ENCODE results near the gene ANKS6. TPM values are rescaled to one million over a fixed set of nuclear protein-coding genes. Genes with fewer than 3 reads are reported as not detected.

ANKS6 gene
- polyA plus RNA-seq, 3 donors, result 23.0 to 31.7 (median 25.7) TPM

DNA sequence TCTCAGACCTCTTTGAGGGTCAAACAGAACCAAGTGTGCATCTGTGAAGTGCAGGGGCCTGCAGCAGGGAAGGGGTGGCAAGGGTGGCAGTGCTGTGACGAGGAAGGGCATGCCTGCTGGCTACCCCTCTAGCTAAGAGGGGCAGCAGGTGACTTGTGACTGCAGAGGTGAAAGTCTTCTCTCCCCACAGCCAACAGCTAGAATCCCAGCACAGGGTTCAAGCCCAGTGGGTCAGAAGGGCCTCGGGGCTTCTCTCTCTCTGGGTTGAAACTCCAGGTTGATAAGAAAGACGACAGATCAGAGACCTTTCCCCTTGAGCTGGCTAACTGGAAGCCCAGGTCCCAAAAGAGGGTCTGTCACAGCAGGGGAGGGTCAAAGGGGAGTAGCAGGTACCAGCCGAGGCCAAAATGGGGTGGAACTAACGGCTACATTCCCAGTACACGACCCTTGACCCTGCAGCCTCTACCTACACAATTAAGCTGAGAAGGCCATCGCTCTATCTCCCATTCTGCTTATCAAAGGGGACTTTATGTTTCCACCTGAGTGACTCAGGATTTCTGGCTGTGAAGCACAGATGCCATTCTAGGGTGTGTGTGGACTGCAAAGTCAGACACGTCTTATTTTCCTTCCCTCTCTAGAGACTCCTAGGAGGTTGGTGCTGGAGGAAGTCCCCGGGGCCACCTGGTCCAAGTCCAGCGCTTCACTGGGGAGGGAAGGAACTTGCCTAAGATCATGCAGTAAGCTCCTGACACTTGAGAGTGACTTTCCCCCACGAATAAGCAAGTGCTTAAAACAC, 14.6 kb downstream of the ANKS6 start:
- DNase-seq (ENCODE audit: extremely low read depth in 1 of 11, low read depth in 9 of 11, low spot score in 4 of 11), result no peak

DNA sequence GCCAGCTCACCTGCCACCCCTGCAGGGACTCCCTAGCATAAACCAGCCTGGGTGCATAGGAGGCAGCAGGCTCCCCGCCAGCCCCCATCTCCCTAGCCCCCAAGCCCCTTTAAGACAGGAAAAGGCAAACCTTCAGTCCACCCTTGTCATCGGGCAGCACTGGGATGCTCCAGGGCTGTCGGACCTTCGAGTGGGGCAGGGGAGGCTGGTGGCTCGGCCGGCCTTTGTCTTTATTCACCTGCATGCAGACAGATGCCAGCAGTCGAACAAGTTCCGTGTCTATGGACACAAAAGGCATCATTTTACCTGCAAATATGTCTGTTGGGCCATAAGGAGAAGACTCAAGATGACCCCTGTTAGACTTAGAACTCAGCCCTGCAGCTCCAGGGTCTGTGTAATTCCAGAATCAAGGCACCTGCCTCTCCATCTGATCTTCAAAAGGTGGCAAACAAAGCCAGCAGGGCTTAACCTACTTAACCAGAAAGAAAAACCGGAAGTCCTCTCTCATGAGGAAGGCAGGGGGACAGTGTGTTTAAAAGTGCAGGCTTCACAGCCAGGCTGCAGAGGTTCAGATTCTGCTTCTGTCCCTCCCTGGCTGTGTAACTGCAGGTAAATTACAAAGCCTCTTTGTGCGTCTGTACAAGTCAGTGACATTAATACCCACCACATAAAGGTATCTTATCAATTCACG, 16.2 kb downstream of the ANKS6 start:
- DNase-seq (ENCODE audit: extremely low read depth in 1 of 11, low read depth in 9 of 11, low spot score in 4 of 11), result no peak

DNA sequence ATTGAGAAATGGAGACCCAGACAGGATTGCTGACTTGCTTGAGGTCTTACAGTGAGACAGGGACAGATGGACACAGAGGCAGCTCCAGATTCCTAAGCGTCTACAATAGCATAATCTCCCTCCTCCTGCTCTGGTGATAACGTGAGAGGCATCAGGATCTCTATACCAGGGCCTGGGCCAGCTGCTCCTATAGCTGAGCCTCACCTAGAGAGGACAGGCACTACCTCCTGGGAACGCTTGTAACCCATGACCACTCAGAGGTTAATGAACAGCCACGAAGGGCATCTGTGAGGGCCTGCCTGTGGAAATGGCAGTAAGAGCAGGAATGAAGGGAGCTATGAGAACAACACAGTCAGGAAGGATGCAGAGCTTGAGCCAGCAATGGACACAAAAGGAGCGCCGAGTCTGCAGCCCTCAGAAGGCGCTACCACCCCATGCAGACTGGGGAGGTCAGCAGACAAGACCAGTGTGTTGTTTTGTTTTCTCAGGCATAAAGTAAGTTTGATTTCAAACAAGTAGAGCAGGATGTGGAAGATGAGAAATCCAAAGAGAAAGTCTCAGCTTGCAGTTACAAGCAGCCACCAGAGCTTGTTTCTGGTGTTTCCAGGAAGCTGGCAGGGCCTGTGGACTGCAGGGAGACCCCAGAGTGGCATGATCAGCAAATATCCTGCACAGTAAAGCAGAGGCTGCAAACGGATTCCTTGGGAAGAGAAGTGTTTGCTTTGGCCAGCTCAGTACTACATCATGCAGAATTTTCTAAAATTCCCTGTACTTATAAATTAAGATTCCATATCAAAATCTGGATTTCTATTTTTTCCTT, 17.4 kb downstream of the ANKS6 start:
- peak in 2 of 11 donors; percentile 22 to 43 for DNase-seq (ENCODE audit: extremely low read depth in 1 of 11, low read depth in 9 of 11, low spot score in 4 of 11)

DNA sequence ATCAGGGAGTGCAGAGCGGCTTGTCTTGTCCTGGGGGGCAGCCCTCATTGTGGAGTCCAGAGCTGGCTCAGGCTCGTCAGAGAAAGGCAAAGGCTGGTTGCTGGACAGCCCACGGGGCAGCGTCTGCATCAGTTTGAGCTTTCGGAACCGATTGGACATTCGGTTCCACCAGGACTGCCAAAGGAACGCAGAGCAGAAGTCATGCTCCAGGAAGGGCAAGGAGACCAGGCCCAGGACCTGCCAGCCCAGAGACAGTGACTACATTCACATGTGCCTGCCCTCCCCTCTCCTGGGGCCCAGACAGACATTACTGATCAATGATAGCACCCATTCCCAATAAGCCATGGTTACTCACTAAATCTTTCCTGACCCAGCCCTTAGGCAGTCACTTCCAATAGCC, 18.1 kb downstream of the ANKS6 start:
- no peak for DNase-seq (ENCODE audit: extremely low read depth in 1 of 11, low read depth in 9 of 11, low spot score in 4 of 11)

DNA sequence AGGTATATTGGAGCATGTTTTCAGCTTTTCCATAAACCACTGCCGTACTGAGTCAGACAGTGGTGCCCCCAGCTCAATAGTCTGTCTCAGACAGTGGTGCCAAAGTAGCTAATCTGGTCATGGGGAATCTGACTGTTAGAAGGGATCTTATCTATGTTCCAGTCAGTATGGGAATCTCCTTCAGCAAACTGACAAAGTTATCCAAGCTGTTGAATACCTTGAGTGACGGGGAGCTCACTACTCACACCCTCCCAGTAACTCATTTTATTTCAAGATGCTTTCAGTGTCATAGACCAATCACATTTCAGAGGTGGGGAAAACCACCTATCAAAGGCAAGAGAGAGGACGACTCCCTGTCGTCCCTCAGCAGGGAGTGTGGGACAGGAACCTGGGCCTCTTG, 18.7 kb downstream of the ANKS6 start:
- DNase-seq (ENCODE audit: extremely low read depth in 1 of 11, low read depth in 9 of 11, low spot score in 4 of 11), result no peak

DNA sequence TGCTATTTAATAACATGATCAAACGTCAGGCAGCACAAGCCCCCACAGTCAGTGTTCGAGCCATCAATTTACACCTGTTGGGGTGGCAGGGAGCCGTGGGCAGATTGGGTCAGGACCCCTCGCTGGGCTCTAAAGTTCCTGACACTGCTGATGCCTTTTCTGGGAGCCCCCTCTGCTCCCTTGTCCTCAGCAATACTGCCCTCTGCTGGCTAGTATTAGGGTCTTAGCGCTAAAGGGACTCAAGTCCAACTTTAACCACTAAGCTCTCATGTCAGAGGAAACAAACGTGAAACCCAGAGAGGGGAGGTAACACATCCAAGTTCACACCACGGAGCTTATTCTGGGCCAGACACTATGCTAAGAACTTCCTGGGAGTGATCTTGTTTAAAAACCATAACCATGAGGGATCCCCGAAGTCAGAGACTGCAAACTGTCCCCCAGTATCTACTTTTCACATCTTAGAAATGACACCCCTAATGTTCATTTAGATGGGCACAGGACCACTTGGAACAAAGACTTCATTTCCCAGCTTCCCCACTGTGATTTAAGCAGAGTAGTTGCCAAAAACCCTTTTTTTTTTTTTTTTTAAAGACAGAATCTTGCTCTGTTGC, 20.4 kb downstream of the ANKS6 start:
- DNase-seq (ENCODE audit: extremely low read depth in 1 of 11, low read depth in 9 of 11, low spot score in 4 of 11), result peak in 7 of 11 donors; percentile 42 to 74 (median 52)

DNA sequence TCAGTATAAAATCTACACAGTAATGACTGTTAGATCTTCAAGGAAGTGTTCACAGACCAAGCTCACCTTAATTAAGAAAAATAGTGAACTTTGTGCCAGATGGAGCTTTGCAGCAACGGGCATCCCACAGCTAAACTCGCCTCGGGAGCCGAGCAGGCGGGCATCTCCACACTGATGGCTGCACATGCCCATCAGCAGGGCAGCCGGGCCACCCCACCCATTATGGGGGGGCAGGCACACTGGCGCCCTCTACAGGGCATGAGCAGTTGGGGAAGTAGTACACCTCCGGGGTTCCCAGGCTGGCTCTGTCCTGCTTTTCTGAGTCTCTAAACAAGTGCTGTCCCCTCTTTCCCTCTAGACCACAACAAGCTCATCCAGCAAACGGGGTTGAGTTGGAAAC, 21.6 kb downstream of the ANKS6 start:
- DNase-seq (ENCODE audit: extremely low read depth in 1 of 11, low read depth in 9 of 11, low spot score in 4 of 11), result no peak

DNA sequence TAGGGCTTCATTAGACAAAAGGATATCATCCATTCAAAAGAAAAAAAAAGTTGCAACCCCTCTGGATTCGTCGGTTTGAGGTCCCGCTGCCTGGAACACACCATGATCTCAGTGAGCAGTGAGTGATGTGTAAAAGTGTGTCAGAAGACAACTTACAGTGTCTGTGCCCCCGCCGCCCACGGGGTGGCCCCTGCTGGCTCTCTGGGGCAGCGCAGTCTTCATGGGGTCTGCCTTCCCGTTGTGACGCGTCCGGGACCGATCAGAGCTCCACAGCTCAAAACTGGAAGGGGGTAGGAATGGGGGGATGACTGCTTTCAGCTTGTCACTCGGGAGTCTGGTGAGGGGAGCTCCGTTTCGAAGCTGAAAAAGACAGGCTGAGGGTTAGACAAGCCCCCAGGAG, 22.6 kb downstream of the ANKS6 start:
- no peak for DNase-seq (ENCODE audit: extremely low read depth in 1 of 11, low read depth in 9 of 11, low spot score in 4 of 11)

DNA sequence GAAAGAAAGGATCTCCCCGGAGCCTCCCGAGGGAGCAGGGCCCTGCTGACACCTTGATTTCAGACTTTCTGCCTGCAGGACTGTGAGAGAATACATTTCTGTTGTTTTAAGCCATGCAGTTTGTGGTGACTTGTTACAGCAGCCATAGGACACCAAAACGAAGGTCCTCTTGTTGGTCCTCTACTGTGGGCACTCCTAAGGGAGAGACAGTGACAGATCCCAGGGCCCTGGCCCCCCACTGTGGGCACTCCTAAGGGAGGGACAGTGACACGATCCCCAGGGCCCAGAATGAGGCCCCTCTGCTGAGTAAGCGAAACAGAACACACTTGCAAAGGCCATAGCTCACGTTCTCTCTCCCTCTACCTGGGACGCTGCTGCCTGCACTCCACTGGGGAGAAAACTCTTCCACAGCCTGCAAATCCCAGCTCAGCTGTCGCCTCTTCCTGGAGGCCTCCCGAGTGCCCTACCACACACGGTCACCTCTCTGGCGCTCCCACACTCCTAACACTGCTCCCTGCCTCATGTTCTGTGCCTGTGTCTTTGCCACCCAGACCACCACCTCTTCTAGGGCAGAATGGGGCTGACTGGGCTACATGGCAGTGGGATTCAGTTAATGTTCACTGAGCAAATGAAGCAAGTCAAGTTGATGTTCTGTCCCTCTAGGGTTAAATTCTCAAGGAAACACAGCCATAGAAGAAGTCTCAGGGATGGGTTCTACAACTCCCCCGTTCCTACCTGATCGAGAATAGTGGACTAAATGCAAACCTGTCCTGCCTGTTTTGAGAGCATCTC, 23.8 kb downstream of the ANKS6 start:
- no peak for DNase-seq (ENCODE audit: extremely low read depth in 1 of 11, low read depth in 9 of 11, low spot score in 4 of 11)

DNA sequence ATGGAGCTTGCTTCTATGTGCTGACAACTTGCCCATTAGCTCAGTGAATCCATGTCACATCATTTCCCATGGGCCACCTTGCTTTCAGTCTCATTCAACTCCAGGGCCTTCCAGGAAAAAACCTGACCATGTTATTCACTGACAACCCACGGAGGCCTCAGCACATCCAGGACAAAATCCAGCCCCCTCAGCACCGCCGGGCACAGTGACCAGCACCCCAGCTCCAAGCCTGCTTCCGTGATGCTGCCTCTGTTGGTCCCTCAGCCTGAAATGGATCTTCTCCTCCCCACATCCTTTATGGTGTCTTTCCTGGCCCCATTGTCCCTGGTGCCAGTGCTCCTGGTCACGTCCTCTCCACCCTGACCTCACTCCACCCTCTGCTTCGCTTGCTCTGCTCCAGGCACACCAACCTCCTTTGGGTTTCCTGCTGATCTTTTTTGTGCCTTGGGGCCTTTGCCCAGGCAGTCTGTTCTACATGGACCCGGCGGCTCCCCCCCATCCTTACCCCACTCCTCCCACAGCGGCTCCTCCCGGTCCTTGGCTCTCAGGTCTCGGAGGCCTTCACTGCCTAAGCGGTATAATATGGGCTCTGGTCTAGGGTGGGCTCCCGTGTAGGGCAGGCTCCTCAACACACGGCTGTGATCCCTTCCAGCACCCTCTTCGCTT, 25.0 kb downstream of the ANKS6 start:
- no peak for DNase-seq (ENCODE audit: extremely low read depth in 1 of 11, low read depth in 9 of 11, low spot score in 4 of 11)

DNA sequence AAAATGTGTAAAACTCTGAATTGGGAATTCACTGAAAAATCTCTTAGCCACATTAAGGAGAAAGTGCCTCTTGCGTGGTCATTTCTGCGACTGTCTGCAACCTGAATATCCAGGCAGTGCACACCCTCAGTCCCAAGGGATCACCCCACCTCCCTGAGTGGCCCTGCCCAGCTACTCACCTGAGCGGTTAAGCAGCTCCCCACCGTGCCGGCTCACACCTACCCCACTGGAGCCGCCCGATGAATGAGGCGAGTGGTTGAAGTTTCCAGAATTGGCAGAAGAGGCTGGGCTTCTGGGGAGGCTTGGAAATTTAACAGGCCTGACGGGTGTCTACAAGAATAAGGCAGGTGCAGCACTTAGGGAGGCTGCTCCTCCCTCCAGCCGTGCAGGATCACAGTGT, 25.6 kb downstream of the ANKS6 start:
- DNase-seq (ENCODE audit: extremely low read depth in 1 of 11, low read depth in 9 of 11, low spot score in 4 of 11), result no peak

DNA sequence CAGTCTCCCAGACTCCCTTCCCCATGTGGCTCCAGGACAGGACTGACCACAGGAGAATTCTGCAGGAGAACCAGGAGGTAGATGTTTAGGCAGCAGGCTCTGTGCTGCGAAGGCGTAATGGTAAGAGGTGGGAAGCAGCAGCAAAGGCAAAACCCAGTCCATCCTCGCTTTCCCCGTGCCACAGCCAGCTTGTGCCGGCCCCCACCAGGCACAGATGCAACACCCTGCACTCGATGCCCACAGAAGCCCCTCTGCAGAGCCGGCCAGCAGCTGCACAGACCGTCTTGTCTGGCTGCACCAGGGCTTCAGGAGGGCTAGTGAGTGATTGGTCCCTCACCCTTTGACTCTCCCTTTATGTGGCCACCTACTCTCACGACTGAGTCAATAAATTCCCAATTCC, 28.0 kb downstream of the ANKS6 start:
- DNase-seq (ENCODE audit: extremely low read depth in 1 of 11, low read depth in 9 of 11, low spot score in 4 of 11), result no peak

DNA sequence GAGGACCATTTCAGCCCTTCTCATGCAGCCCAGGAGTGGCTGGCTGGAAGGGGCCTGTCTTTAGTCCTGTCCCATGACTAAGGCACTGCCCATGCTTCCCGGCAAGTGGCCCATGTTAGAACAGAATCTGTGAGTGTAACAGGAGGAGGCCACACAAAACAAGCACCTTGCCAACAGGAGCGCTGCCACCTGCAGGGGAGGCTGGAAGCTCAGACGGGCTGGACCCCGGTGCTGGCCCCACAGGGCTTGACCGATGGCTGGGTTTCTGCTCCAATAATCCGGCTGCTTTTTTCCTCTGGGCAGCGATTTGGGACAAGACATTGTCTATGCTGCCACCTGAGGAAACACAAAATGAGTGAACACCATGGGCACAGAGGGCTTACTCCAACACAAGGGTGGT, 28.4 kb downstream of the ANKS6 start:
- DNase-seq (ENCODE audit: extremely low read depth in 1 of 11, low read depth in 9 of 11, low spot score in 4 of 11), result no peak

DNA sequence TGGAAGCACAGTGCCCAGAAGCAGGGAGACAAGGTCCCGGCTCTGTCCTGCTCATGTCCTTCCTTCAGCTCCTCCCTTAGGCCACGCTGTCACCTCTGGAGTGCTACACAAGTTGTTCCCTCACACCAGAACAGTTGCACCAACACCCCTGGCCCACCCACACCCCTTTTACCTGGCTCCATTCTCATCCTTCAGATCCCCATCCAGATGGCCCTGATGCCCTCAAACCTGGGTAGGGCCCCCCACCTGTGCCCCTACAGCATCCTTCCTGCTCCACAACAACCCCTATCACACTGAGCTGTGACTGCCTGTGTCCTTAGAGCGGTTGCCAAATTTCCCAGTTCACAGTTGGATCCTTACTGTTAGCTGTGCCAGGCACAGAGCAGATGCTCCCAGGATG, 29.2 kb downstream of the ANKS6 start:
- no peak for DNase-seq (ENCODE audit: extremely low read depth in 1 of 11, low read depth in 9 of 11, low spot score in 4 of 11)

DNA sequence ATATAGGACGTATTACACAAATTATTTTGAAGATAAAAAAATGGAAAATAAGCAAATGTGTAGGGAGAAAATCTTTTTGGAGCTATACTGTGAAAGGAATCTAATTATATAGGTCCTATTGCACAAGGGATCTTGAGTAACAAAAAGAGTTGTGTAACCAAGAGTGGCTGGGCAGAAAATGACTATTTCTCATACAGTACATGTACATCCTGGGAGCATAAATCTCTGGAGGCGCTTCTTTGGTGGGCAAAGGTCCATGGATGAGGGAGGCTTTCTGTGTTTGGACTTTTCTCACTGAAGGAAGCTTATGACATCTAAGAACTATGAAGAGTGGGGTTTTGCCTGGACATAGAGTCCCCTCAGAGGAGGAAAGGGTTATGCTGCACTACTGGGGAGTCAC, 29.8 kb downstream of the ANKS6 start:
- DNase-seq (ENCODE audit: extremely low read depth in 1 of 11, low read depth in 9 of 11, low spot score in 4 of 11), result no peak

DNA sequence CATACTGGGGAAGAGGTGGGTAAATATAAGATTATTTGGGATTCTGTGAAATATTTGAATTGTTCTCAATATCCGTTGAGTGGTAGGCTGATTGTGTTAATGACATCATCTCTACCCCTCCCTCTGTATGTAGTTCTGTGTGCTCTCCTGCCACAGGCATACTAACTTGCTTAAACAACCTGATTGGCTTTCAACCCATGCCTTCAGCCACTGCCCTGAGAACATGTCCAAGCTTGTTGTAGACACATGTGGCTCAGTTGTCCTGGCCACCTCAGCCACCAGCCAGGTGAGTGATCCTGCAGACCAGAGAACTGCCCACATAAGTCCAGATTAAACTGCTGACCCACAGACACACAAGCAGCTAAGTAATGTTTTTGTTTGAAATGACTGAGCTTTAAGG, 31.1 kb downstream of the ANKS6 start:
- no peak for DNase-seq (ENCODE audit: extremely low read depth in 1 of 11, low read depth in 9 of 11, low spot score in 4 of 11)

DNA sequence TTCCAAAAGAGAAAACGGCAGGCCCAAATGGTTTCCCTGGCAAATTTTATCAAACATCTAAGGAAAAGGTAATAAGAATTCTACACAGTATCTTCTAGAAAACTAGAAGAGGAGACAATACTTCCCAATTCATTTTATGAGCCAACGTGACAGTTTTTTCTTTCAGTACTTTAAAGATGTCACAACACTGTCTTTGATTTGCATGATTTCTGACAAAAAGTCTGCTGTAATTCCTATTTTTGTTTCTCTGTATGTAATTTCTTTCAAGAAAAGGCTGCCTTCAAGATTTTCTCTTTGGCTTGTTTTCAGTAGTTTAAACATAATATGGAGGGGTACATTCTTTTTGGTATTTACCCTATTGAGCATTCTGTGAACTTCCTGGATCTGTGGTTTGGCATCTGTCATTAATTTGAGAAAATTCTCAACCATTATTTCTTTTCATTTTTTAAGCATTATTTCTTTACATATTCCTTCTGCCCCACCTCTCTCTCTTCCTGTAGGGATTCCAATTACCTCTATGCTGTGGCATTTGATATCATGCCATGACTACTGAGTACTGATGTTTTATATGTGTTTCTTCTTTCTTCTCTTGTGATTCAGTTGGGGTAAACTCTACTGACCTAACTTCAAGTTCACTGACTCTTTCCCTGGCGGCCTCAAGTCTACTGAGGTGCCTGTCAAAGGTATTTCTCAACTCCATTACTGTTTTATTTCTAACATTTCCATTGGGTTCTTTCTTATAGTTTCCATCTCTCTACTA, 32.2 kb downstream of the ANKS6 start:
- no peak for DNase-seq (ENCODE audit: extremely low read depth in 1 of 11, low read depth in 9 of 11, low spot score in 4 of 11)

DNA sequence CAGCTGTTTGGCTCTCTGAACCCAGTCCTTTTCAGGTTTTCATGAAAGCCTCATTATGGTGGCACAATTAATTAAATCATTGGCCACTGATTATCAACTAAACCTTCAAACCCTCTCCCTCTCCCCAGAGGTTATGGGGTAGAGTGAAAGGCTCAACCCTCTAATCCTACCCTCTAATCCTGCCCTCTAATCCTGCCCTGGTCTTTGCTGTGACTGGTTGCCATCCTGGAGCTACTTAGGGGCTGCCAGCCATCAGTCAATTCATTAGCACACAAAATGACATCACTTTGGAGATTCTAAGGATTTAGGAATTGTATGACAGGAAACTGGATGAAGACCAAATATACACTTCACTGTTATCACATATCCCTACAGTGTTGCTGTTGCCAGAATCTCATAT, 36.1 kb downstream of the ANKS6 start:
- no peak for DNase-seq (ENCODE audit: extremely low read depth in 1 of 11, low read depth in 9 of 11, low spot score in 4 of 11)

Measured in renal cortex interstitium (tissue), 11 donors.